K562 (cell line): ENCODE results near the gene STON2. TPM values are rescaled to one million over a fixed set of nuclear protein-coding genes. Genes with fewer than 3 reads are reported as not detected.

ENCODE experiments used
- ATAC-seq: fragments of 200-7000 bp; cut with Tn5 transposase; 3 replicates; pipeline ENCODE4 v1.9.1; 2020; ENCODE audit warnings: moderate library complexity
- BruUV-seq: library from RNA; stranded (reverse); fragments of 400-500 nt; replicated peaks from 2 replicates; lab custom pipeline; 2021; lab: Mats Ljungman, UMichigan
- CTCF ChIA-PET: fragments of 300-600 bp; formaldehyde crosslinking; extraction: SDS; loops from one replicate; lab custom pipeline; 2021; ENCODE audit warnings: low intra/inter-chr PET ratio; lab: Yijun Ruan, JAX
- POLR2A ChIA-PET: fragments of 300-600, 350-650 bp; sonication (Branson Sonifier 250); formaldehyde crosslinking; extraction: SDS; loops from one replicate; lab custom pipeline; 2021; ENCODE audit warnings: antibody characterized with exemption, inconsistent platforms; lab: Yijun Ruan, JAX
- DNase-seq, 4 experiments: peaks; one replicate each; pipeline versions ENCODE4 v3.0.0 to v3.0.0-alpha.2; 2011 to 2018; ENCODE audit warnings: low spot score in 3 of 4, mixed read lengths in 3 of 4; ENCODE audit errors: extremely low read depth in 1 of 4
- FAIRE-seq: peaks from 2 replicates; lab custom pipeline; 2011; peaks lifted over from hg19 to GRCh38; lab: Jason Lieb, UNC
- H2AFZ ChIP-seq: 2 replicates; pipeline ENCODE4 v1.6.0; 2011; ENCODE audit warnings: low read depth, low read length, control low read depth, inconsistent platforms
- H3K27ac ChIP-seq: fragments of 200-600 bp; 3 replicates; pipeline ENCODE4 v1.8.0; 2011; ENCODE audit warnings: low read depth, mild to moderate bottlenecking, control low read depth, inconsistent platforms, low read length, moderate library complexity, mixed read lengths; ENCODE audit errors: extremely low read depth
- H3K27me3 ChIP-seq, 2 experiments: fragments of 300-600 bp in 1 of 2; 2 replicates in 1 of 2; 3 replicates in 1 of 2; pipeline versions ENCODE4 v1.6.0 to v1.8.0; 2011; ENCODE audit warnings: inconsistent platforms in 2 of 2, low read length in 2 of 2, mild to moderate bottlenecking in 1 of 2, mixed read lengths in 1 of 2, moderate library complexity in 1 of 2; ENCODE audit not compliant: control insufficient read depth in 2 of 2, insufficient read depth in 2 of 2
- H3K36me3 ChIP-seq: fragments of 300-600 bp; 3 replicates; pipeline ENCODE4 v1.8.0; 2011; ENCODE audit warnings: mild to moderate bottlenecking, low read length, inconsistent platforms; ENCODE audit not compliant: control insufficient read depth, insufficient read depth
- H3K4me1 ChIP-seq, 2 experiments: fragments of 200-600 bp in 1 of 2; replicated peaks in 1 of 2; 2 replicates in 1 of 2; 3 replicates in 1 of 2; pipeline versions ENCODE4 v1.5.1 to v1.8.0; 2011; ENCODE audit warnings: inconsistent platforms in 2 of 2, low read length in 2 of 2, mild to moderate bottlenecking in 1 of 2, mixed read lengths in 1 of 2, moderate library complexity in 1 of 2; ENCODE audit not compliant: control insufficient read depth in 2 of 2, insufficient read depth in 2 of 2
- H3K4me2 ChIP-seq: 2 replicates; pipeline ENCODE4 v1.6.1; 2011; ENCODE audit warnings: low read length, control low read depth, inconsistent platforms, mixed read lengths; ENCODE audit not compliant: insufficient read depth
- H3K4me3 ChIP-seq: fragments of 200-600 bp; sonication (generic), shearing (Covaris generic); 2 replicates; pipeline ENCODE4 v1.5.1; 2016; ENCODE audit warnings: control low read depth, inconsistent platforms
- H3K79me2 ChIP-seq: fragments of 200-600 bp; 3 replicates; pipeline ENCODE4 v1.8.0; 2011; ENCODE audit warnings: low read length, inconsistent platforms; ENCODE audit not compliant: control insufficient read depth, insufficient read depth
- H3K9ac ChIP-seq, 2 experiments: 2 replicates each; pipeline versions ENCODE4 v1.6.0 to v1.6.1; 2011; ENCODE audit warnings: low read depth in 2 of 2, low read length in 2 of 2, control low read depth in 1 of 2, inconsistent platforms in 1 of 2, mild to moderate bottlenecking in 1 of 2, mixed read lengths in 1 of 2; ENCODE audit not compliant: insufficient read depth in 1 of 2
- H3K9me1 ChIP-seq: one replicate; pipeline ENCODE4 v1.6.0; 2011; ENCODE audit warnings: inconsistent platforms, mild to moderate bottlenecking, low read length, moderate library complexity; ENCODE audit not compliant: control insufficient read depth, insufficient read depth
- H3K9me3 ChIP-seq: replicated peaks from 2 replicates; pipeline ENCODE4 v1.5.1; 2011; ENCODE audit warnings: low read depth, low read length, inconsistent platforms; ENCODE audit not compliant: control insufficient read depth, insufficient read depth
- H4K20me1 ChIP-seq: replicated peaks from 2 replicates; pipeline ENCODE4 v1.6.1; 2011; ENCODE audit warnings: low read length, inconsistent platforms, mixed read lengths; ENCODE audit not compliant: control insufficient read depth, insufficient read depth
- HNRNPL ChIP-seq: fragments of 200-400 bp; formaldehyde crosslinking; IDR thresholded peaks from 2 replicates; pipeline ENCODE4 v1.6.1; 2017; ENCODE audit warnings: low read depth, mild to moderate bottlenecking, low read length
- TRIM28 ChIP-seq: fragments of 450-650 bp; IDR thresholded peaks from 2 replicates; pipeline ENCODE4 v1.6.1; 2017
- ZNF280A ChIP-seq: fragments of 450-650 bp; IDR thresholded peaks from 2 replicates; pipeline ENCODE4 v1.6.1; 2018; ENCODE audit warnings: mild to moderate bottlenecking, low read depth; ENCODE audit not compliant: partially characterized antibody
- WGBS: fragments of 100-300 bp; shearing (Covaris generic); methylation state at CpG from one replicate; pipeline ENCODE4 v1.1.6; 2016; ENCODE audit warnings: low coverage, mixed read lengths; ENCODE audit not compliant: insufficient coverage; ENCODE audit errors: missing lambda C conversion rate; 5-methylcytosine and 5-hydroxymethylcytosine counted together
- in situ Hi-C: fragments of 300-500 bp; cut with MboI; formaldehyde crosslinking; loops from 4 replicates; pipeline ENCODE4 v1.15.0; 2018; ENCODE audit warnings: inconsistent platforms, mixed read lengths
- intact Hi-C: fragments of 100-400 bp; cut with micrococcal nuclease; formaldehyde crosslinking; loops from 2 replicates; pipeline ENCODE4 v1.14.2; 2022
- polyA plus RNA-seq, 8 experiments: library from polyadenylated mRNA; depleted of rRNA in 4 of 8; stranded (reverse) in 5 of 8; unstranded in 3 of 8; fragments of >200 nt; fragmentation: Nextera tagmentation in 2 of 8; fragmentation: Illumina TruSeq in 1 of 8; extraction: Ambion mirVana in 2 of 8; extraction: Trizol in 1 of 8; gene quantifications; 2 replicates each; pipeline versions ENCODE4 v1.2.1 to v1.2.3, GENCODE V29; 2011 to 2014; ENCODE audit warnings: inconsistent platforms in 1 of 8, missing spikeins in 1 of 8
- total RNA-seq, 7 experiments: library from RNA; depleted of rRNA in 6 of 7; stranded (reverse); fragments of >200 nt in 6 of 7; fragmentation: Illumina TruSeq in 2 of 7; extraction: Trizol in 2 of 7; gene quantifications; 2 replicates each; pipeline versions ENCODE4 v1.2.1 to v1.2.3, GENCODE V29; 2011 to 2021; ENCODE audit warnings: low replicate concordance in 1 of 7

The STON2 gene
- total and polyA plus RNA-seq, 9 of the 15 experiments (the other 6 are each of a cell fraction or from before 2014, with no cell fraction given): 7.8 to 99.3 (median 53.5) TPM

- FAIRE-seq: no peak
- CTCF ChIA-PET: no interaction called here
These were observed 156.6 kb downstream of the STON2 start for GRCh38 chr14:81243499-81243898.

More at GRCh38 chr14:81243499-81243898, 156.6 kb downstream of the STON2 start:
- no peaks in the 10 kb centered on the region for H3K9me3 ChIP-seq
- H3K4me2 ChIP-seq: no peak overlapping the region
- H2AFZ ChIP-seq: no peak overlapping the region
- no peaks in the 10 kb centered on the region for H3K9me1 ChIP-seq
- H3K36me3 ChIP-seq: no peaks in the 10 kb centered on the region
- H3K27me3 ChIP-seq: no peaks in the 10 kb centered on the region
- H3K27ac ChIP-seq: no peak overlapping the region
- H3K4me1 ChIP-seq: peaks cover 0 to 5% of the 10 kb centered on the region in 2 experiments; a peak in 2 of 5 replicates
- TF ChIP-seq TRIM28: peak; percentile 60; the same call in 1 of the 2 replicates
- TF ChIP-seq HNRNPL: no peak
- peak; percentile 54 for TF ChIP-seq ZNF280A
- TF ChIP-seq, all 486 proteins: peak for 2
- intact Hi-C loops: no loop called here
- in situ Hi-C loops: no loop called here
- BruUV-seq: no TSS peak
- POLR2A ChIA-PET: no interaction called here
- no peak overlapping the region for H3K9ac ChIP-seq
- WGBS: 0% methylated on average over 1 of the region's 2 CpGs
- no peak for ATAC-seq
- H4K20me1 ChIP-seq: no peaks in the 10 kb centered on the region
- H3K79me2 ChIP-seq: no peaks in the 10 kb centered on the region
- no peak overlapping the region for H3K4me3 ChIP-seq
- DNase-seq: no peak
